H1 (cell line): ENCODE data around the gene POLA1. TPM values are rescaled to one million over a fixed set of nuclear protein-coding genes. Genes with fewer than 3 reads are reported as not detected.

ENCODE experiments used
- CTCF ChIA-PET: fragments of 300-600 bp; sonication (Branson Sonifier 250); formaldehyde crosslinking; loops from one replicate; lab custom pipeline; 2021; ENCODE audit not compliant: partially characterized antibody; lab: Charles Lee
- POLR2A ChIA-PET: fragments of 300-600 bp; sonication (Branson Sonifier 250); formaldehyde crosslinking; loops from one replicate; lab custom pipeline; 2021; ENCODE audit warnings: inconsistent platforms; ENCODE audit not compliant: partially characterized antibody; lab: Charles Lee
- DNase-seq, 2 experiments: peaks; one replicate each; pipeline versions ENCODE4 v3.0.0 to v3.0.0-alpha.2; 2010 to 2022; ENCODE audit warnings: low spot score in 2 of 2, low read depth in 1 of 2, mixed read lengths in 1 of 2
- FAIRE-seq: peaks from 2 replicates; lab custom pipeline; 2011; peaks lifted over from hg19 to GRCh38; lab: Jason Lieb, UNC
- H2AFZ ChIP-seq: 2 replicates; pipeline ENCODE4 v1.8.1; 2012; ENCODE audit warnings: low read length, inconsistent platforms
- H2AK5ac ChIP-seq: 2 replicates; pipeline ENCODE4 v1.6.1; 2013; ENCODE audit warnings: low read depth, low read length
- H2BK120ac ChIP-seq: replicated peaks from 2 replicates; pipeline ENCODE3; 2013; ENCODE audit warnings: low read depth, low read length, inconsistent platforms
- H2BK12ac ChIP-seq: 2 replicates; pipeline ENCODE4 v1.6.1; 2013; ENCODE audit warnings: low read depth, low read length
- H2BK15ac ChIP-seq: 2 replicates; pipeline ENCODE4 v1.6.1; 2013; ENCODE audit warnings: low read length
- H2BK20ac ChIP-seq: 2 replicates; pipeline ENCODE4 v1.6.1; 2013; ENCODE audit warnings: low read length
- H2BK5ac ChIP-seq: 2 replicates; pipeline ENCODE4 v1.6.1; 2013; ENCODE audit warnings: low read depth, low read length
- H3K14ac ChIP-seq: 2 replicates; pipeline ENCODE4 v1.6.1; 2013; ENCODE audit warnings: inconsistent platforms; ENCODE audit not compliant: insufficient read length
- H3K18ac ChIP-seq: 2 replicates; pipeline ENCODE4 v1.6.1; 2013; ENCODE audit warnings: low read length; ENCODE audit errors: extremely low read depth
- H3K23ac ChIP-seq: 2 replicates; pipeline ENCODE4 v1.6.1; 2013; ENCODE audit warnings: inconsistent platforms; ENCODE audit not compliant: insufficient read length
- H3K23me2 ChIP-seq: 2 replicates; pipeline ENCODE4 v1.6.1; 2013; ENCODE audit warnings: low read depth, low read length
- H3K27ac ChIP-seq: 2 replicates; pipeline ENCODE4 v1.6.1; 2011; ENCODE audit warnings: low read depth, low read length, inconsistent platforms
- H3K27me3 ChIP-seq, 4 experiments: replicated peaks in 1 of 4; 1 replicate in 1 of 4; 2 replicates in 3 of 4; pipeline versions ENCODE4 v1.6.1 to v1.8.1; 2011 to 2013; ENCODE audit warnings: low read length in 3 of 4, mild to moderate bottlenecking in 3 of 4, inconsistent platforms in 2 of 4, mixed read lengths in 2 of 4, moderate library complexity in 1 of 4; ENCODE audit not compliant: control insufficient read depth in 3 of 4, insufficient read depth in 3 of 4; ENCODE audit errors: extremely low read depth in 1 of 4
- H3K36me3 ChIP-seq, 4 experiments: 2 replicates each; pipeline versions ENCODE4 v1.6.1 to v1.8.1; 2011 to 2013; ENCODE audit warnings: mild to moderate bottlenecking in 4 of 4, low read length in 3 of 4, moderate library complexity in 2 of 4, control low read depth in 1 of 4, inconsistent platforms in 1 of 4; ENCODE audit not compliant: insufficient read depth in 4 of 4, control insufficient read depth in 2 of 4
- H3K4ac ChIP-seq: replicated peaks from 2 replicates; pipeline ENCODE3; 2013; ENCODE audit warnings: low read length, low read depth, mixed read lengths, inconsistent platforms; ENCODE audit not compliant: insufficient read length
- H3K4me1 ChIP-seq, 4 experiments: replicated peaks in 1 of 4; 1 replicate in 1 of 4; 2 replicates in 3 of 4; pipeline versions ENCODE4 v1.6.1 to v1.8.1; 2011 to 2013; ENCODE audit warnings: low read length in 3 of 4, inconsistent platforms in 2 of 4, mixed read lengths in 1 of 4; ENCODE audit not compliant: insufficient read depth in 4 of 4, control insufficient read depth in 3 of 4
- H3K4me2 ChIP-seq, 2 experiments: 2 replicates each; pipeline versions ENCODE4 v1.6.1 to v1.8.1; 2011 to 2013; ENCODE audit warnings: low read depth in 2 of 2, low read length in 2 of 2, control low read depth in 1 of 2, inconsistent platforms in 1 of 2, mild to moderate bottlenecking in 1 of 2; ENCODE audit not compliant: insufficient read depth in 1 of 2
- H3K4me3 ChIP-seq, 4 experiments: fragments of 200-600, 300-600 bp in 1 of 4; sonication (generic), shearing (Covaris generic), sonication (Bioruptor Twin) in 1 of 4; 2 replicates each; pipeline versions ENCODE4 v1.5.1 to v1.8.1; 2011 to 2016; ENCODE audit warnings: low read length in 4 of 4, low read depth in 3 of 4, control low read depth in 2 of 4, inconsistent platforms in 2 of 4, mild to moderate bottlenecking in 2 of 4, mixed read lengths in 1 of 4, moderate library complexity in 1 of 4; ENCODE audit not compliant: insufficient read depth in 2 of 4; ENCODE audit errors: extremely low read depth in 1 of 4
- H3K56ac ChIP-seq: replicated peaks from 2 replicates; pipeline ENCODE3; 2013; ENCODE audit warnings: low read depth, mild to moderate bottlenecking, mixed read lengths, low read length, inconsistent platforms; ENCODE audit not compliant: insufficient read length
- H3K79me1 ChIP-seq: 2 replicates; pipeline ENCODE4 v1.6.1; 2013; ENCODE audit warnings: low read depth, low read length, control low read depth
- H3K79me2 ChIP-seq, 2 experiments: 2 replicates each; pipeline versions ENCODE4 v1.6.1 to v1.8.1; 2012 to 2013; ENCODE audit warnings: low read length in 2 of 2, mild to moderate bottlenecking in 2 of 2, inconsistent platforms in 1 of 2; ENCODE audit not compliant: insufficient read depth in 2 of 2, control insufficient read depth in 1 of 2
- H3K9ac ChIP-seq, 4 experiments: replicated peaks in 1 of 4; 1 replicate in 1 of 4; 2 replicates in 3 of 4; pipeline versions ENCODE4 v1.6.1 to v1.8.1; 2011 to 2013; ENCODE audit warnings: low read depth in 3 of 4, low read length in 3 of 4, control low read depth in 2 of 4, mild to moderate bottlenecking in 2 of 4, moderate library complexity in 2 of 4, inconsistent platforms in 1 of 4; ENCODE audit errors: extremely low read depth in 1 of 4
- H3K9me3 ChIP-seq, 2 experiments: 2 replicates each; pipeline versions ENCODE4 v1.6.1 to v1.8.1; 2012 to 2013; ENCODE audit warnings: mild to moderate bottlenecking in 2 of 2, moderate library complexity in 2 of 2, control low read depth in 1 of 2, inconsistent platforms in 1 of 2, low read depth in 1 of 2, low read length in 1 of 2, mixed read lengths in 1 of 2; ENCODE audit not compliant: insufficient read depth in 2 of 2
- H4K20me1 ChIP-seq, 2 experiments: replicated peaks in 1 of 2; 2 replicates each; pipeline versions ENCODE3 to v1.8.1; 2011 to 2013; ENCODE audit warnings: inconsistent platforms in 2 of 2, low read length in 2 of 2, mild to moderate bottlenecking in 1 of 2; ENCODE audit not compliant: insufficient read depth in 2 of 2, control insufficient read depth in 1 of 2
- H4K5ac ChIP-seq: 2 replicates; pipeline ENCODE4 v1.6.1; 2013; ENCODE audit warnings: low read length, low read depth, mixed read lengths, inconsistent platforms; ENCODE audit not compliant: insufficient read length
- H4K8ac ChIP-seq: 2 replicates; pipeline ENCODE4 v1.8.0; 2013; ENCODE audit warnings: mild to moderate bottlenecking, moderate library complexity, low read length, inconsistent platforms; ENCODE audit not compliant: insufficient read depth; ENCODE audit errors: extremely low read depth
- H4K91ac ChIP-seq: replicated peaks from 2 replicates; pipeline ENCODE3; 2013; ENCODE audit warnings: low read length, mixed read lengths, inconsistent platforms; ENCODE audit not compliant: insufficient read length
- BACH1 ChIP-seq: IDR thresholded peaks from 2 replicates; pipeline ENCODE4 v1.6.1; 2012; ENCODE audit warnings: low read length, improper control_type of control experiment
- CBX8 ChIP-seq: fragments of 300-800, 300-1000 bp; sonication (generic); IDR thresholded peaks from 2 replicates; pipeline ENCODE4 v1.7.1; 2016; ENCODE audit warnings: low read depth, low read length, borderline replicate concordance
- CREB1 ChIP-seq: IDR thresholded peaks from 2 replicates; pipeline ENCODE4 v1.6.1; 2012; ENCODE audit warnings: inconsistent platforms
- SIRT6 ChIP-seq: IDR thresholded peaks from one replicate; pipeline ENCODE4 v1.7.1; 2012; ENCODE audit warnings: low read length, inconsistent platforms
- WGBS, 2 experiments: shearing (Covaris generic) in 1 of 2; methylation state at CpG; one replicate each; pipeline versions ENCODE4 v1.1.6 to v1.1.7; 2013 to 2015; ENCODE audit warnings: low lambda C conversion rate in 2 of 2, mixed read lengths in 2 of 2, inconsistent platforms in 1 of 2, low coverage in 1 of 2, missing lambda C conversion rate in 1 of 2; ENCODE audit not compliant: insufficient replicate concordance in 2 of 2, insufficient coverage in 1 of 2, insufficient read length in 1 of 2; ENCODE audit errors: extremely low coverage in 1 of 2, missing lambda C conversion rate in 1 of 2; 5-methylcytosine and 5-hydroxymethylcytosine counted together
- polyA plus RNA-seq, 7 experiments: library from polyadenylated mRNA; depleted of rRNA in 3 of 7; stranded (reverse) in 5 of 7; unstranded in 2 of 7; fragments of >200 nt in 5 of 7; fragments of 200-250 nt in 2 of 7; gene quantifications; 1 replicate in 5 of 7; 2 replicates in 1 of 7; 4 replicates in 1 of 7; pipeline versions ENCODE4 v1.2.1 to v1.2.3, GENCODE V29; 2011 to 2013; ENCODE audit warnings: missing spikeins in 2 of 7, mixed read lengths in 2 of 7
- total RNA-seq: library from RNA; stranded (reverse); fragmentation: NEBNext Ultra II Directional; extraction: Animal tissue kit (Norgen Biotek cat#: 25700); gene quantifications from 2 replicates; pipeline ENCODE4 v1.2.1, GENCODE V29; 2021

The POLA1 gene
- total and polyA plus RNA-seq, 2 of the 8 experiments (the other 6 are each of a cell fraction or from before 2014, with no cell fraction given), result 5.6 to 34.9 TPM

DNA sequence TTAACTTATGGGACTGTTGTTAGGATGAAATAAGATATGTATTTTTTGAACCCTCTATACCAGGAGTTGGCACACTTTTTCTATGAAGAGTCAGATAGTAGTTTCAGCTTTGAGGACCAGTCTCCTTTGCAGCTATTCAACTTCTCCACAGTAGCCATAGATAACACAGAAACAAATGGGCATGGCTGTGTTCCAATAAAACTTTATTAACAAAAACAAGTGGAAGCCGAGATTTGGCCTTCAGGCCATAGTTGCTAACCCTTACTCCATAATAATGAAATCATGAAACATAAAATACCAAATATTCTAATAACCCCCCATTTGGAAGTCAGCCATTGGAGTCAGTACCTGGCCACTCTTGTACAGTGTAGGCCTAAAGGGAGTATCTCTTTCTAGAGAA, 291.4 kb downstream of the POLA1 start:
- POLR2A ChIA-PET, result no interaction called here
- Histone ChIP-seq H2BK5ac (no peak overlapping the region), H3K4ac (no peak overlapping the region)

More for the DNA sequence above, 291.4 kb downstream of the POLA1 start:
- H3K23ac ChIP-seq, result no peak overlapping the region
- WGBS, 2 experiments, result 100% methylated on average over 1 of the region's 1 CpG; no CpG with 5 or more reads in 1 of the 2 experiments
- no peaks in the 10 kb centered on the region for H3K4me1 ChIP-seq
- no peaks in the 10 kb centered on the region for H3K9me3 ChIP-seq
- no peak overlapping the region for H3K4me3 ChIP-seq
- no peak overlapping the region for H4K91ac ChIP-seq
- no peak overlapping the region for H2BK15ac ChIP-seq
- no peak overlapping the region for H2BK12ac ChIP-seq
- no peaks in the 10 kb centered on the region for H4K20me1 ChIP-seq
- no peak overlapping the region for H3K27ac ChIP-seq
- H3K23me2 ChIP-seq, result no peaks in the 10 kb centered on the region
- H2AFZ ChIP-seq, result no peak overlapping the region
- H2BK20ac ChIP-seq, result no peak overlapping the region
- no peak overlapping the region for H4K5ac ChIP-seq
- CTCF ChIA-PET, result no interaction called here
- no peak overlapping the region for H4K8ac ChIP-seq
- H2AK5ac ChIP-seq, result no peak overlapping the region
- DNase-seq (no peak), FAIRE-seq (no peak)
- no peak overlapping the region for H3K14ac ChIP-seq
- no peaks in the 10 kb centered on the region for H3K79me2 ChIP-seq
- H3K79me1 ChIP-seq, result no peaks in the 10 kb centered on the region
- no peak for TF ChIP-seq CBX8
- no peak for TF ChIP-seq BACH1
- TF ChIP-seq CREB1, result no peak
- no peak for TF ChIP-seq SIRT6
- H3K9ac ChIP-seq, result no peak overlapping the region
- no peak overlapping the region for H3K56ac ChIP-seq
- H3K4me2 ChIP-seq, result no peak overlapping the region
- H2BK120ac ChIP-seq, result no peak overlapping the region
- H3K36me3 ChIP-seq, result no peaks in the 10 kb centered on the region
- H3K18ac ChIP-seq, result no peak overlapping the region
- no peaks in the 10 kb centered on the region for H3K27me3 ChIP-seq
